Rectal smooth muscle tissue (tissue), 1 donor: Measurements from ENCODE around the gene SBNO1.
"Not testable (repeated sequence)": the region's sequence is repeated elsewhere in the genome, so short reads cannot be mapped to it uniquely, and the experiment has no call there.

ENCODE experiments used
- H3K27ac ChIP-seq: one replicate; pipeline ENCODE4 v1.7.0; 2013; ENCODE audit warnings: low read depth, low read length, inconsistent platforms
- H3K27me3 ChIP-seq: one replicate; pipeline ENCODE4 v1.7.0; 2013; ENCODE audit warnings: low read length; ENCODE audit not compliant: control insufficient read depth, insufficient read depth
- H3K36me3 ChIP-seq: one replicate; pipeline ENCODE4 v1.7.0; 2013; ENCODE audit warnings: low read length; ENCODE audit not compliant: control insufficient read depth, insufficient read depth
- H3K4me1 ChIP-seq: one replicate; pipeline ENCODE4 v1.7.0; 2013; ENCODE audit warnings: low read length; ENCODE audit not compliant: control insufficient read depth, insufficient read depth
- H3K4me3 ChIP-seq: one replicate; pipeline ENCODE4 v1.7.0; 2013; ENCODE audit warnings: low read length
- H3K9ac ChIP-seq: one replicate; pipeline ENCODE4 v1.7.0; 2013; ENCODE audit warnings: low read length

Gene SBNO1

DNA sequence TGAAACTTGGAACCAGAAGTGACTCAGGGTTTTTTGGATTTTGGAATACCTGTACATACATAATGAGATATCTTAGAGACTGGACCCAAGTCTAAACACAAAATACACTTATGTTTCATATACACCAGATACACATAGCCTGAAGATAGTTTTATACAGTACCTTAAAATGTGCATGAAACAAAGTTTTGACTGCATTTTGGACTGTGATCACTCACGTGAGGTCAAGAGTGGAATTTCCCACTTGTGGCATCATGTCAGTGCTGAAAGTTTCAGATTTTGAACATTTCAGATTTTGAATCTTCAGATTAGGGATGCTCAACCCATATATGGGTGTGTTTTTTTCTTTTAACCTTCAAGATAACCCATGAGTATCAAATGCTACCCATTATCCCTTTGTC is 6.6 kb downstream of the SBNO1 start:
- Histone ChIP-seq H3K9ac (no peak overlapping the region), H3K27me3 (no peaks in the 10 kb centered on the region), H3K4me1 (peaks cover 3% of the 10 kb centered on the region), H3K4me3 (no peak overlapping the region), H3K27ac (no peak overlapping the region), H3K36me3 (peaks cover 3% of the 10 kb centered on the region)

DNA sequence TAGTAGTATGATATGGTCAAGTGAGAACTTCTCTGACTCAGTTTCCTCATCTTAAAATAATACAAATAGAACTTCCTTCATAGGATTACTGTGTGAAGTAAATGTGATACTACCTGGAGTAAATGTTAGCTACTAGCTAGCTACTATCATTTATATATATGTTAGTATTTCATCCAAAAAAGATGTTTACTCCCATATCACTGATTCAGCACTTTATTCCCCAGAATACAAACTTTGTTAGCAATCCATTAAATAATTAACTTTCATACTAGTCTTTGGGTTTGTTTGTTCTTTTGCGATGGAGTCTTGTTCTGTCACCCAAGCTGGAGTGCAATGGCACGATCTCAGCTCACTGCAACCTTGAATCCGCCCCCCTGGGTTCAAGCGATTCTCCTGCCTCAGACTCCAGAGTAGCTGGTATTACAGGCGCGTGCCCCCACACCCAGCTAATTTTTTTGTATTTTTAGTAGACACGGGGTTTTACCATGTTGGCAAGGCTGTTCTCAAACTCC is 8.4 kb downstream of the SBNO1 start:
- Histone ChIP-seq H3K4me3 (no peak overlapping the region), H3K9ac (no peak overlapping the region), H3K27ac (no peak overlapping the region), H3K27me3 (no peaks in the 10 kb centered on the region), H3K36me3 (peaks cover 3% of the 10 kb centered on the region), H3K4me1 (no peaks in the 10 kb centered on the region)

DNA sequence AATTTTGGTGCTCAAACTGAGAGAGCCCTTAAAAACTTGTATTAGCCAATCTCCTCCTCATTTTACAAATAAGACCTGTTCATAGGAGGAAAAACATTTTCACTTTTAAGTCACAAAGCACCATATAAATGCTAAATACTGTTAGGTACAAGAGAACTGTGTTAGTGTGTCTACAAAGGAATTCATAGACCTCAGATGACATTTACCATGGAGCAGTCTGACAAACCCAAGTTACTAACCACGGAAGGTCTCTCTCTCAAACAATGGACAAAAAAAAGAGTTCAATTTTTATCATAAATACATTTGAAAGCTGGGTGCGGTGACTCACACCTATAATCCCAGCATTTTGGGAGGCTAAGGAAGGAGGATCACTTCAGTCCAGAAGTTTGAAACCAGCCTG is 10.0 kb downstream of the SBNO1 start:
- H3K27me3 ChIP-seq, result no peaks in the 10 kb centered on the region
- no peaks in the 10 kb centered on the region for H3K4me1 ChIP-seq
- H3K27ac ChIP-seq, result no peak overlapping the region
- H3K9ac ChIP-seq, result no peak overlapping the region
- no peaks in the 10 kb centered on the region for H3K36me3 ChIP-seq
- no peak overlapping the region for H3K4me3 ChIP-seq

DNA sequence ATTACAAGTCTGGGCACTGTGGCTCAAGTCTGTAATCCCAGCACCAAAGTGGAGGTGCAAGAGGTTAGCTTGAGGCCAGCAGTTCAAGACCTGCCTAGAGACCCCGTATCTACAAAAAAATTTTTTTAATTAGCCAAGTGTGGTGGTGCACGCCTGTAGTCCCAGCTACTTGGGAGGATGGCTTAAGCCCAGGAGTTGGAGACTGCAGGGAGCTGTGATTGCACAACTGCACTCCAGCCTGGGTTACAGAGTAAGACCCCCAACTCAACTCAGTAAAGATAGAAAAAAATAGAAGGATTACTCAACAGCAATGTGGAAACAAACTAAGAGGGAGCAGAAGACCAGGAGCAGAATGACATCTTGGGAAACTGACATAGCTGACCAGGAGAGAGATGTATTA is 13.3 kb downstream of the SBNO1 start:
- Histone ChIP-seq H3K36me3 (no peaks in the 10 kb centered on the region), H3K4me1 (no peaks in the 10 kb centered on the region), H3K27me3 (no peaks in the 10 kb centered on the region), H3K4me3 (no peak overlapping the region), H3K27ac (no peak overlapping the region), H3K9ac (no peak overlapping the region)

DNA sequence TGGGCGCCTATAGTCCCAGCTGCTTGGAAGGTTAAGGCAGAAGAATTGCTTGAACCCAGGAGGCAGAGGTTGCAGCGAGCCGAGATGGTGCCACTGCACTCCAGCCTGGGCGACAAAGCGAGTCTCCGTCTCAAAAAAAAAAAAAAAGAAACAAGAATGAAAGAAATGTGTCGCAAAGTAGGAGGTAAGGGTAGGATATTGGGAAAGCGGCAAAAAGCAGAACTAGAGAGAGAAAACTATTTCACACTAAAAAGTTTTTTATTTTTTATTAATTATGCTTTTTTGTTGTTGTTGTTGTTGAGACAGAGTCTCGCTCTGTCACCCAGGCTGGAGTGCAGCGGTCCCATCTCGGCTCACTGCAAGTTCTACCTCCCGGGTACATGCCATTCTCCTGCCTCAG is 17.7 kb downstream of the SBNO1 start:
- Histone ChIP-seq H3K9ac (no peak overlapping the region), H3K27ac (no peak overlapping the region), H3K4me1 (no peaks in the 10 kb centered on the region), H3K4me3 (no peak overlapping the region), H3K27me3 (no peaks in the 10 kb centered on the region), H3K36me3 (peaks cover 9% of the 10 kb centered on the region)

DNA sequence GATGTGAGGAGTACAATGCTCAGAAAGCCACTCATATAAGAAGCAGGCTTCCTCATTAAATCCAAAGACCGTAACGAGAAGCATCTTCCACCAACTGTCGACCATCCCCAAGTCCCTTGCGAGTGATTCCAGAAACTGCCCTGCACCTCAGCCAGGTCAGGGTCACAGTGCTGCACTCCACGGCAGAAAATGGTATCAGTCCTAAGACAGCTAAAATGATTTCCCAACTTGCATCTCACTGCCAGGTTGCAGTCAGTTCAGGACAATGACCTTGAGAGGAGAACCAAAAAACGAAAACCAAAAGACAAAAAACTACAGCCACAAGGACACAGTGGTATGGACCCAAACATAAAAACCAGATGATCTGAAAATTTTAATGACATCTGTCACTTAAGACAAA is 20.6 kb downstream of the SBNO1 start:
- no peak overlapping the region for H3K27ac ChIP-seq
- H3K4me1 ChIP-seq, result no peaks in the 10 kb centered on the region
- peaks cover 16% of the 10 kb centered on the region for H3K36me3 ChIP-seq
- no peaks in the 10 kb centered on the region for H3K27me3 ChIP-seq
- no peak overlapping the region for H3K4me3 ChIP-seq
- H3K9ac ChIP-seq, result no peak overlapping the region

DNA sequence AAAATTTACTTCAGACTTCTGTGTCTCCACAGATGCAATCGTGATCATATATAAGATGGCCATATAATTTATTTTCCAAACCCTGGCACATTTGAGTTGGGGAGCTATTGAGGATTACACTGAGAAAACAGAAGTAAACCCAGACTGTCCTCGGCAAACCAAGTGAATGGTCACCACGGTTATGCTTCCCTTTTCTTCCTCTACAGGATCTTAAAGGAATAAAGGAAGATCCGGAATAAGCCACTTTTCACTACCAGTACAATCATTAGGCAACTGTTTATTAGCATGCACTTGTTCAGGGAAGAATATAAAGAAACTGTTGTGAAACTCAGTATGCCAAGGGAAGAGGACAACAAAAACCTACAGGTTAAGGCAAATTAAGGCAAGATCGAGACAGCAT is 27.6 kb downstream of the SBNO1 start:
- H3K27me3 ChIP-seq, result no peaks in the 10 kb centered on the region
- H3K4me1 ChIP-seq, result no peaks in the 10 kb centered on the region
- peaks cover 20% of the 10 kb centered on the region for H3K36me3 ChIP-seq
- no peak overlapping the region for H3K9ac ChIP-seq
- no peak overlapping the region for H3K27ac ChIP-seq
- H3K4me3 ChIP-seq, result no peak overlapping the region

DNA sequence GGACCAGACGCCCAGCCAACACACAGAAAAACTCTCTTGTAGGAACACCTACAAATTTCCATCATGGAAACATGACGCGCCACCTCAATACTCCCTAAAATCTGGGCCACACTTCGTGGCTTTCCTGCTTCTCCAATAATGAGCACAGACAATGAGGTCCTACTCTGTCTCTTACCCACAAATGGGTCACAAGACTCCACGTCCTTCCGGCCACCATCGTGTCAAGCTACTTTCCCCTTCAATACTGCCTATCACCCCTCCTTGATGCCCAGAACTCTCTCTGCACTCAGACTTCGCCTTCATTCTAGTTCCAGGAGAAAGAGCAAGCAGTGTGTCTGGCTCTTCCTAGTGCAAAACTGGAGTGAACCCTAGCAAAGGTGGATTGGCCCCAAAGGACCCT is 28.1 kb downstream of the SBNO1 start:
- no peak overlapping the region for H3K4me3 ChIP-seq
- H3K27ac ChIP-seq, result no peak overlapping the region
- H3K36me3 ChIP-seq, result peaks cover 22% of the 10 kb centered on the region
- no peaks in the 10 kb centered on the region for H3K27me3 ChIP-seq
- no peaks in the 10 kb centered on the region for H3K4me1 ChIP-seq
- H3K9ac ChIP-seq, result no peak overlapping the region

DNA sequence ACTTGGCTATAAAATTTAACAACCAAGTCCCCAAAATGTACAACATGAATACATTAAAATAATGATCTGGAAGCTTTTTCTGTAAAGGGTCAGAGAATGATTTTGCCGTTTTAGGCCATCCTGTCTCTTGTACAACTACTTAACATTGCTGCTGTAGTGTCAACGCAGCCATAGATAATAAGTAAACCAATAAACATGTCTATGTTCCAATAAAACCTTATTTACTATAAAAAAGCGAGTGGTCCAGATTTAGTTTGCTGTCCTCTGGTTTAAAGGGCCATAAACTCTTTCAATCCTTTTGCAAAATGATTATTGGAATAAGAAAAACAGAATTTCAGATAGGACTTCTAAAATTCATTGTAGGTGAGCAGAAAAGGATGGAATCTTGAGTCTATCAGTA is 29.2 kb downstream of the SBNO1 start:
- no peaks in the 10 kb centered on the region for H3K4me1 ChIP-seq
- no peak overlapping the region for H3K27ac ChIP-seq
- H3K9ac ChIP-seq, result no peak overlapping the region
- H3K4me3 ChIP-seq, result no peak overlapping the region
- peaks cover 28% of the 10 kb centered on the region for H3K36me3 ChIP-seq
- H3K27me3 ChIP-seq, result no peaks in the 10 kb centered on the region

DNA sequence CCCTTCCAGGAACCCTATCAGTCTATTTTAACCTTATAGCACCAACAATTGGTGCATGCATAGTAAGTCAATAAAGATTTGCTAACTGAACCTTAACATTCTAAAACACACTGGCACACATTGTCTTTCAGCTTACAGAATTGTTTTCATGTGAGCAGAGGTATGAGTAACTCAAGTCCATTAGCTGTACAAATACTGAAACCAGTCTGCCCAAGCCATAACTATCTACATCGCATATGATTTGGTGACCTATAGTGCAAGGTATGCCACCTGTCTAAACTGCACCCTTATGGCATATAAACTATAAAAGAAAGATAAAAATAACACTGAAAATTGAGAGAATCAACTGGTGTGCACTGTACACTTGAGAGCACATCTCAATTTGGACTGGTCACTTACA is 34.8 kb downstream of the SBNO1 start:
- H3K4me3 ChIP-seq, result no peak overlapping the region
- H3K27ac ChIP-seq, result no peak overlapping the region
- H3K9ac ChIP-seq, result no peak overlapping the region
- no peaks in the 10 kb centered on the region for H3K27me3 ChIP-seq
- peaks cover 28% of the 10 kb centered on the region for H3K36me3 ChIP-seq
- no peaks in the 10 kb centered on the region for H3K4me1 ChIP-seq

DNA sequence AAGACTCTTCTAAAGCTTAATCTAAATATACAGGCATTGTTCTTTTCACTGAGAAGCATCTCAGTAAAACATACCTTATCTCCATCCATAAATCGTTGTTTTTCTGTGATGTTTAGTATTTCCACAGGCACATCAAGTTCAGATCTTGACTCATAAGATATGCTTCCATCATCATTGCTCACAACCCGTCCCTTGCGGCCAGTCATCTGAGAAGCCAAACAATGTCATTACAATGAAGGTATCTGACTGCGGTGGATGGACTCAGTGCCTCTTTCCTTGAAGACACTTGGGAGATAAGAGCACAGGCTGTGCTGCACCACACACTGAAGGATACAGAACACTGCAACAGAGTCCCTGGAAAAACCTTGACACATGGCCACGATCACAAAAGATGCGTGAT is 44.8 kb downstream of the SBNO1 start:
- peaks cover 34% of the 10 kb centered on the region for H3K36me3 ChIP-seq
- H3K4me3 ChIP-seq, result no peak overlapping the region
- no peak overlapping the region for H3K27ac ChIP-seq
- H3K9ac ChIP-seq, result no peak overlapping the region
- H3K4me1 ChIP-seq, result no peaks in the 10 kb centered on the region
- no peaks in the 10 kb centered on the region for H3K27me3 ChIP-seq

DNA sequence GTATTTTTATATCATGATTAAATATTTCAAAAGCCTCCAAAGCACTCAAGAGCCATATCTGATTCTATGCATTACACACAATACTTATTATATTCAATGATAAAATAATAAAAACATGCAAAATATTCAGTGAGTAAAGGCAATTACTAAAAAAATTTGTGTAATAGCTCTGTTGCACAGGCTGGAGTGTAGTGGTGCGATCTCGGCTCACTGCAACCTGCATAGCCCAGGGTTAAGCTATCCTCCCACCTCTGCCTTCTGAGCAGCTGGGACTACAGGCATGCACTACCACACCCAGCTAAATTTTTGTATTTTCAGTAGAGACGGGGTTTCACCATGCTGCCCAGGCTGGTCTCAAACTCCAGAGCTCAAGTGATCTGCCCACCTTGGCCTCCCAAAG is 45.4 kb downstream of the SBNO1 start:
- peaks cover 34% of the 10 kb centered on the region for H3K36me3 ChIP-seq
- H3K4me3 ChIP-seq, result no peak overlapping the region

DNA sequence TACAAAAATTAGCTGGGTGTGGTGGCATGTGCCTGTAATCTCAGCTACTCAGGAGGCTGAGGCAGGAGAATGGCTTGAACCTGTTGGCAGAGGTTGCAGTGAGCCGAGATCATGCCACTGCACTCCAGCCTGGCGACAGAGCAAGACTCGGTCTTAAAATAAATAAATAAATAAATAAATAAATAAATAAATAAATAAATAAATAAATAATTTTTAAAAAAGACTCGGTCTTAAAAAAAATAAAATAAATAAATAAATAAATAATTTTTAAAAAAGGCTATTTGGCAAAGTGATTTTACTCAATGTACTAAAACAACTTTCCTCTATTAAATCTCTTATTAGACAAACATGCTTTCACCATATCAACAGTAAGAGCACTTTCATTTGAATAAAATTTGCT is 51.6 kb downstream of the SBNO1 start:
- not testable (repeated sequence) for H3K9ac ChIP-seq, H3K4me3 ChIP-seq, H3K27ac ChIP-seq, H3K4me1 ChIP-seq, H3K27me3 ChIP-seq
- peaks cover 26% of the 10 kb centered on the region for H3K36me3 ChIP-seq

More for the DNA sequence above, 45.4 kb downstream of the SBNO1 start:
- Histone ChIP-seq H3K9ac (no peak overlapping the region), H3K27ac (no peak overlapping the region), H3K4me1 (no peaks in the 10 kb centered on the region), H3K27me3 (no peaks in the 10 kb centered on the region)
